ENCODE data around the gene HS3ST5. TPM values are rescaled to one million over a fixed set of nuclear protein-coding genes. Genes with fewer than 3 reads are reported as not detected.

HS3ST5 gene
- total RNA-seq, result not detected
- long read RNA-seq, result 0 reads

GRCh38 chr6:114342826-114343781, at the start of gene HS3ST5:
Gene HS3ST5 (minus strand): TSS chr6:114343023. CDS start chr6:114062845, 280,178 bp downstream.
- intact Hi-C loops (cut with DNase I), result no loop called here

GRCh38 chr6:114390176-114390575, 47.4 kb upstream of the HS3ST5 start:
- ATAC-seq (ENCODE audit: poor library complexity), result no peak
- no peak for DNase-seq
- intact Hi-C loops (cut with DNase I), result no loop called here

More at GRCh38 chr6:114342826-114343781, at the start of gene HS3ST5:
- peak; percentile 44 for DNase-seq
- ATAC-seq (ENCODE audit: poor library complexity), result peak; percentile 82

- no peak for DNase-seq
Measured at GRCh38 chr6:114389111-114389510, 46.3 kb upstream of the HS3ST5 start.

GRCh38 chr6:114382406-114382805, 39.6 kb upstream of the HS3ST5 start:
- intact Hi-C loops (cut with DNase I), result no loop called here
- no peak for ATAC-seq (ENCODE audit: poor library complexity)

More at GRCh38 chr6:114389111-114389510, 46.3 kb upstream of the HS3ST5 start:
- no peak for ATAC-seq (ENCODE audit: poor library complexity)
- intact Hi-C loops (cut with DNase I), result no loop called here

GRCh38 chr6:114377881-114378280, 35.1 kb upstream of the HS3ST5 start:
- DNase-seq (no peak), ATAC-seq (ENCODE audit: poor library complexity) (no peak)
- intact Hi-C loops (cut with DNase I), result no loop called here

More at GRCh38 chr6:114382406-114382805, 39.6 kb upstream of the HS3ST5 start:
- no peak for DNase-seq

GRCh38 chr6:114376611-114377175, 33.9 kb upstream of the HS3ST5 start:
- intact Hi-C loops (cut with DNase I), result no loop called here
- DNase-seq (no peak), ATAC-seq (ENCODE audit: poor library complexity) (no peak)

- no peak for ATAC-seq (ENCODE audit: poor library complexity)
- intact Hi-C loops (cut with DNase I), result no loop called here
- DNase-seq, result no peak
Measured at GRCh38 chr6:114375541-114376192, 32.8 kb upstream of the HS3ST5 start.

- DNase-seq (no peak), ATAC-seq (ENCODE audit: poor library complexity) (no peak)
- intact Hi-C loops (cut with DNase I), result no loop called here
Measured at GRCh38 chr6:114367315-114367961, 24.6 kb upstream of the HS3ST5 start.

GRCh38 chr6:114366899-114367298, 24.1 kb upstream of the HS3ST5 start:
- DNase-seq (no peak), ATAC-seq (ENCODE audit: poor library complexity) (no peak)
- intact Hi-C loops (cut with DNase I), result no loop called here

GRCh38 chr6:114364301-114364700, 21.5 kb upstream of the HS3ST5 start:
- intact Hi-C loops (cut with DNase I), result no loop called here
- DNase-seq, result no peak
- ATAC-seq (ENCODE audit: poor library complexity), result no peak

- DNase-seq, result no peak
- intact Hi-C loops (cut with DNase I), result no loop called here
- ATAC-seq (ENCODE audit: poor library complexity), result no peak
Measured at GRCh38 chr6:114362957-114363356, 20.1 kb upstream of the HS3ST5 start.

GRCh38 chr6:114362396-114362795, 19.6 kb upstream of the HS3ST5 start:
- ATAC-seq (ENCODE audit: poor library complexity) (no peak), DNase-seq (no peak)
- intact Hi-C loops (cut with DNase I), result no loop called here

GRCh38 chr6:114361036-114361435, 18.2 kb upstream of the HS3ST5 start:
- intact Hi-C loops (cut with DNase I), result no loop called here
- DNase-seq, result no peak
- no peak for ATAC-seq (ENCODE audit: poor library complexity)

- DNase-seq, result no peak
- ATAC-seq (ENCODE audit: poor library complexity), result no peak
- intact Hi-C loops (cut with DNase I), result no loop called here
Measured at GRCh38 chr6:114355300-114355699, 12.5 kb upstream of the HS3ST5 start.

- intact Hi-C loops (cut with DNase I), result no loop called here
- DNase-seq (no peak), ATAC-seq (ENCODE audit: poor library complexity) (no peak)
Measured at GRCh38 chr6:114354482-114354881, 11.7 kb upstream of the HS3ST5 start.

- DNase-seq (no peak), ATAC-seq (ENCODE audit: poor library complexity) (no peak)
- intact Hi-C loops (cut with DNase I), result no loop called here
Measured at GRCh38 chr6:114346451-114346850, 3.6 kb upstream of the HS3ST5 start.

GRCh38 chr6:114344971-114345275, 2.1 kb upstream of the HS3ST5 start:
- ATAC-seq (ENCODE audit: poor library complexity) (no peak), DNase-seq (no peak)
- intact Hi-C loops (cut with DNase I), result no loop called here

- intact Hi-C loops (cut with DNase I), result no loop called here
- ATAC-seq (ENCODE audit: poor library complexity), result no peak
- no peak for DNase-seq
Measured at GRCh38 chr6:114344246-114344970, 1.6 kb upstream of the HS3ST5 start.

- intact Hi-C loops (cut with DNase I), result no loop called here
- no peak for DNase-seq
- ATAC-seq (ENCODE audit: poor library complexity), result no peak
Measured at GRCh38 chr6:114343782-114344144, 940 bp upstream of the HS3ST5 start.

All from Right ventricle myocardium superior (tissue), 1 donor.